Measurements from ENCODE around the gene BID. TPM values are rescaled to one million over a fixed set of nuclear protein-coding genes. Genes with fewer than 3 reads are reported as not detected.

The BID gene
- total RNA-seq, 1 experiment from 2014 or later = 32.5 TPM

DNA sequence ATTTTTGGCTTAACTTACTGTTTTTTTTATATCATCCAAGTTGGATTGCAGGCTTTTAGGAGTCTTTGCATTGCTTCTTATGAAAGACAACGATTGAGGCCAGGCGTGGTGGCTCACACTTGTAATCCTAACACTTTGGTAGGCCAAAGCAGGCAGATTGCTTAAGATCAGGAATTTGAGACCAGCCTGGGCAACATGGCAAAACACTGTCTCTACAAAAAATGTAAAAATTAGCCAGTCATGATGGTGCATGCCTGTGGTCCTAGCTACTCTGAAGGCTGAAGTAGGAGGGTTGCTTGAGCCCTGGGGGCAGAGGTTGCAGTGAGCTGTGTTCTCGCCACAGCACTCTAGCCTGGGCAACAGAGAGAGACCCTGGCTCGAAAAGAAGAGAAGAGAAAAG, 56.6 kb downstream of the BID start (continued):
- TF ChIP-seq, protein P1, sequence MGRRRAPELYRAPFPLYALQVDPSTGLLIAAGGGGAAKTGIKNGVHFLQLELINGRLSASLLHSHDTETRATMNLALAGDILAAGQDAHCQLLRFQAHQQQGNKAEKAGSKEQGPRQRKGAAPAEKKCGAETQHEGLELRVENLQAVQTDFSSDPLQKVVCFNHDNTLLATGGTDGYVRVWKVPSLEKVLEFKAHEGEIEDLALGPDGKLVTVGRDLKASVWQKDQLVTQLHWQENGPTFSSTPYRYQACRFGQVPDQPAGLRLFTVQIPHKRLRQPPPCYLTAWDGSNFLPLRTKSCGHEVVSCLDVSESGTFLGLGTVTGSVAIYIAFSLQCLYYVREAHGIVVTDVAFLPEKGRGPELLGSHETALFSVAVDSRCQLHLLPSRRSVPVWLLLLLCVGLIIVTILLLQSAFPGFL (CRISPR knock-in tag; IDR thresholded peaks at IDR 0.05; ENCODE audit: borderline replicate concordance) = no peak
- TF ChIP-seq GTF2I (CRISPR knock-in tag; conservative IDR thresholded peaks at IDR 0.05) = no peak
- no peak for TF ChIP-seq PRDM15 (CRISPR knock-in tag; IDR thresholded peaks at IDR 0.05)
- no peak for TF ChIP-seq JUN (CRISPR knock-in tag; IDR thresholded peaks at IDR 0.05)
- TF ChIP-seq, protein P2, sequence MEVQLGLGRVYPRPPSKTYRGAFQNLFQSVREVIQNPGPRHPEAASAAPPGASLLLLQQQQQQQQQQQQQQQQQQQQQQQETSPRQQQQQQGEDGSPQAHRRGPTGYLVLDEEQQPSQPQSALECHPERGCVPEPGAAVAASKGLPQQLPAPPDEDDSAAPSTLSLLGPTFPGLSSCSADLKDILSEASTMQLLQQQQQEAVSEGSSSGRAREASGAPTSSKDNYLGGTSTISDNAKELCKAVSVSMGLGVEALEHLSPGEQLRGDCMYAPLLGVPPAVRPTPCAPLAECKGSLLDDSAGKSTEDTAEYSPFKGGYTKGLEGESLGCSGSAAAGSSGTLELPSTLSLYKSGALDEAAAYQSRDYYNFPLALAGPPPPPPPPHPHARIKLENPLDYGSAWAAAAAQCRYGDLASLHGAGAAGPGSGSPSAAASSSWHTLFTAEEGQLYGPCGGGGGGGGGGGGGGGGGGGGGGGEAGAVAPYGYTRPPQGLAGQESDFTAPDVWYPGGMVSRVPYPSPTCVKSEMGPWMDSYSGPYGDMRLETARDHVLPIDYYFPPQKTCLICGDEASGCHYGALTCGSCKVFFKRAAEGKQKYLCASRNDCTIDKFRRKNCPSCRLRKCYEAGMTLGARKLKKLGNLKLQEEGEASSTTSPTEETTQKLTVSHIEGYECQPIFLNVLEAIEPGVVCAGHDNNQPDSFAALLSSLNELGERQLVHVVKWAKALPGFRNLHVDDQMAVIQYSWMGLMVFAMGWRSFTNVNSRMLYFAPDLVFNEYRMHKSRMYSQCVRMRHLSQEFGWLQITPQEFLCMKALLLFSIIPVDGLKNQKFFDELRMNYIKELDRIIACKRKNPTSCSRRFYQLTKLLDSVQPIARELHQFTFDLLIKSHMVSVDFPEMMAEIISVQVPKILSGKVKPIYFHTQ (CRISPR knock-in tag; IDR thresholded peaks at IDR 0.05) = no peak
- TF ChIP-seq, protein P3, sequence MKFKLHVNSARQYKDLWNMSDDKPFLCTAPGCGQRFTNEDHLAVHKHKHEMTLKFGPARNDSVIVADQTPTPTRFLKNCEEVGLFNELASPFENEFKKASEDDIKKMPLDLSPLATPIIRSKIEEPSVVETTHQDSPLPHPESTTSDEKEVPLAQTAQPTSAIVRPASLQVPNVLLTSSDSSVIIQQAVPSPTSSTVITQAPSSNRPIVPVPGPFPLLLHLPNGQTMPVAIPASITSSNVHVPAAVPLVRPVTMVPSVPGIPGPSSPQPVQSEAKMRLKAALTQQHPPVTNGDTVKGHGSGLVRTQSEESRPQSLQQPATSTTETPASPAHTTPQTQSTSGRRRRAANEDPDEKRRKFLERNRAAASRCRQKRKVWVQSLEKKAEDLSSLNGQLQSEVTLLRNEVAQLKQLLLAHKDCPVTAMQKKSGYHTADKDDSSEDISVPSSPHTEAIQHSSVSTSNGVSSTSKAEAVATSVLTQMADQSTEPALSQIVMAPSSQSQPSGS (CRISPR knock-in tag; IDR thresholded peaks at IDR 0.05; ENCODE audit: borderline replicate concordance, low read depth) = no peak

GRCh38 chr22:17716529-17716928, 57.7 kb downstream of the BID start:
- DNase-seq (ENCODE audit: low spot score) = no peak
- POLR2A ChIA-PET = no interaction called here
- CTCF ChIA-PET = no interaction called here
- no peak overlapping the region for H3K4me3 Mint-ChIP-seq
- H3K36me3 Mint-ChIP-seq = no peaks in the 10 kb centered on the region
- no peaks in the 10 kb centered on the region for H3K27me3 Mint-ChIP-seq (ENCODE audit: low read depth)
- peaks cover 7% of the 10 kb centered on the region; the same call in 1 of the 2 replicates for H3K4me1 Mint-ChIP-seq
- ATAC-seq = no peak
- H3K27ac Mint-ChIP-seq = no peak overlapping the region
- no peak for TF ChIP-seq ZBTB43 (CRISPR knock-in tag; IDR thresholded peaks at IDR 0.05)
- TF ChIP-seq AFF4 (CRISPR knock-in tag; IDR thresholded peaks at IDR 0.05; ENCODE audit: borderline replicate concordance) = no peak
- H3K9me3 Mint-ChIP-seq = no peaks in the 10 kb centered on the region

All from WTC11 (cell line).